MV-4-11 (cell line): ENCODE data around the gene METRNL.
"Not testable (repeated sequence)": the region's sequence is repeated elsewhere in the genome, so short reads cannot be mapped to it uniquely, and the experiment has no call there.

Source experiments
- DNase-seq: peaks from one replicate; lab custom pipeline; 2025; lab: John Stamatoyannopoulos, UW

The METRNL gene

GRCh38 chr17:83107656-83108048 is 28.2 kb downstream of the METRNL start:
- DNase-seq: no peak

- no peak for DNase-seq
These were observed 29.3 kb downstream of the METRNL start for GRCh38 chr17:83108709-83109108.

- no peak for DNase-seq
These were observed 30.0 kb downstream of the METRNL start for GRCh38 chr17:83109386-83109785.

- no peak for DNase-seq
These were observed 30.6 kb downstream of the METRNL start for GRCh38 chr17:83109793-83110645.

GRCh38 chr17:83110735-83111134 is 31.3 kb downstream of the METRNL start:
- no peak for DNase-seq

GRCh38 chr17:83111516-83112282 is 32.3 kb downstream of the METRNL start:
- DNase-seq: no peak

- no peak for DNase-seq
These were observed 34.0 kb downstream of the METRNL start for GRCh38 chr17:83113381-83113780.

- no peak for DNase-seq
These were observed 34.4 kb downstream of the METRNL start for GRCh38 chr17:83113792-83114191.

- no peak for DNase-seq
These were observed 35.3 kb downstream of the METRNL start for GRCh38 chr17:83114706-83115105.

GRCh38 chr17:83115202-83115651 is 35.8 kb downstream of the METRNL start:
- DNase-seq: no peak

- DNase-seq: no peak
These were observed 36.4 kb downstream of the METRNL start for GRCh38 chr17:83115832-83116231.

- no peak for DNase-seq
These were observed 36.9 kb downstream of the METRNL start for GRCh38 chr17:83116311-83116771.

GRCh38 chr17:83116783-83117555 is 37.6 kb downstream of the METRNL start:
- no peak for DNase-seq

GRCh38 chr17:83117583-83117982 is 38.2 kb downstream of the METRNL start:
- peak; percentile 34 for DNase-seq

- DNase-seq: no peak
These were observed 38.8 kb downstream of the METRNL start for GRCh38 chr17:83118071-83118841.

GRCh38 chr17:83119987-83120864 is 40.8 kb downstream of the METRNL start:
- peak; percentile 83 for DNase-seq

GRCh38 chr17:83121473-83121872 is 42.1 kb downstream of the METRNL start:
- not testable (repeated sequence) for DNase-seq

- DNase-seq: no peak
These were observed 42.8 kb downstream of the METRNL start for GRCh38 chr17:83121921-83122820.

GRCh38 chr17:83122834-83123233 is 43.4 kb downstream of the METRNL start:
- DNase-seq: no peak
